Osteocyte (in vitro differentiated cells): Measurements from ENCODE around the gene ACBD7. TPM values are rescaled to one million over a fixed set of nuclear protein-coding genes. Genes with fewer than 3 reads are reported as not detected.

Experiments
- DNase-seq: peaks from one replicate; pipeline ENCODE4 v3.0.0; 2021; ENCODE audit warnings: mixed read lengths; ENCODE audit not compliant: unreplicated experiment; ENCODE audit errors: extremely low spot score
- H3K27ac Mint-ChIP-seq: one replicate; pipeline ENCODE4 v1.8.0; 2021; ENCODE audit warnings: mild to moderate bottlenecking, mixed read lengths; ENCODE audit not compliant: unreplicated experiment
- H3K27me3 Mint-ChIP-seq: one replicate; pipeline ENCODE4 v1.8.0; 2021; ENCODE audit warnings: mixed read lengths; ENCODE audit not compliant: unreplicated experiment
- H3K36me3 Mint-ChIP-seq: one replicate; pipeline ENCODE4 v1.8.0; 2021; ENCODE audit warnings: mixed read lengths; ENCODE audit not compliant: unreplicated experiment
- H3K4me1 Mint-ChIP-seq: one replicate; pipeline ENCODE4 v1.8.0; 2021; ENCODE audit warnings: mixed read lengths; ENCODE audit not compliant: unreplicated experiment
- H3K4me3 Mint-ChIP-seq: one replicate; pipeline ENCODE4 v1.8.0; 2021; ENCODE audit warnings: mild to moderate bottlenecking, moderate library complexity, mixed read lengths; ENCODE audit not compliant: unreplicated experiment
- H3K9me3 Mint-ChIP-seq: one replicate; pipeline ENCODE4 v1.8.0; 2021; ENCODE audit warnings: mixed read lengths; ENCODE audit not compliant: unreplicated experiment
- CTCF ChIP-seq: fragments of 200-600 bp; sonication (generic); IDR thresholded peaks from 2 replicates; pipeline ENCODE4 v1.5.0; 2021; ENCODE audit warnings: antibody characterized with exemption, mild to moderate bottlenecking, moderate library complexity
- total RNA-seq: library from RNA; stranded (reverse); gene quantifications from 2 replicates; pipeline ENCODE4 v1.2.1, GENCODE V29; 2021

The ACBD7 gene
- total RNA-seq, 1 donor from 2014 or later = 0.86 TPM

- Mint-ChIP-seq H3K9me3 (peaks cover 8% of the 10 kb centered on the region), H3K27me3 (peaks cover 38% of the 10 kb centered on the region), H3K27ac (peak overlapping the region; percentile 46), H3K4me3 (no peak overlapping the region), H3K4me1 (peaks cover 11% of the 10 kb centered on the region), H3K36me3 (no peaks in the 10 kb centered on the region)
- TF ChIP-seq CTCF = no peak
- DNase-seq = no peak
Measured at GRCh38 chr10:15035385-15036301, 52.9 kb downstream of the ACBD7 start.

GRCh38 chr10:15027741-15028140, 60.8 kb downstream of the ACBD7 start:
- peaks cover 27% of the 10 kb centered on the region for H3K27me3 Mint-ChIP-seq
- DNase-seq = no peak
- H3K27ac Mint-ChIP-seq = no peak overlapping the region
- no peak for TF ChIP-seq CTCF
- no peaks in the 10 kb centered on the region for H3K9me3 Mint-ChIP-seq
- H3K36me3 Mint-ChIP-seq = no peaks in the 10 kb centered on the region
- peaks cover 5% of the 10 kb centered on the region for H3K4me1 Mint-ChIP-seq
- no peak overlapping the region for H3K4me3 Mint-ChIP-seq

Other genes with a start within 250 kb of the ACBD7 start
- gene SUV39H2, start 209.9 kb downstream of the ACBD7 start, total RNA-seq = 8.2 and 9.8 TPM in 2 replicates
- 9.3 and 9.7 TPM in 2 replicates for gene DCLRE1C, start 134.7 kb downstream of the ACBD7 start, total RNA-seq
- 1.0 TPM in 1 of 2 replicates, not detected in the other for gene MEIG1, start 129.4 kb downstream of the ACBD7 start, total RNA-seq
- 0.59 TPM in 1 of 2 replicates, not detected in the other for gene OLAH, start 44.8 kb downstream of the ACBD7 start, total RNA-seq
- 13.7 and 17.9 TPM in 2 replicates for gene RPP38, start 8.6 kb upstream of the ACBD7 start, total RNA-seq
- gene NMT2, start 79.9 kb upstream of the ACBD7 start, total RNA-seq = 15.0 and 17.4 TPM in 2 replicates